Neural progenitor cell (in vitro differentiated cells): ENCODE measurements around the gene C19orf81. TPM values are rescaled to one million over a fixed set of nuclear protein-coding genes. Genes with fewer than 3 reads are reported as not detected.

Experiments used
- DNase-seq: peaks from one replicate; pipeline ENCODE4 v3.0.0-alpha.2; 2016; ENCODE audit warnings: low spot score
- H2AFZ ChIP-seq: fragments of 200-600 bp; sonication (generic); replicated peaks from 2 replicates; pipeline ENCODE4 v1.6.1; 2016; ENCODE audit warnings: antibody characterized with exemption
- H3F3A ChIP-seq: fragments of 200-600 bp; sonication (generic); 2 replicates; pipeline ENCODE4 v1.6.1; 2016; ENCODE audit warnings: antibody characterized with exemption, low read depth
- H3K27ac ChIP-seq: fragments of 200-600 bp; sonication (generic); 2 replicates; pipeline ENCODE4 v1.5.1; 2016; ENCODE audit warnings: mild to moderate bottlenecking
- H3K27me3 ChIP-seq: fragments of 200-600 bp; sonication (generic); 2 replicates; pipeline ENCODE4 v1.6.1; 2016; ENCODE audit warnings: mild to moderate bottlenecking, moderate library complexity
- H3K36me3 ChIP-seq: fragments of 200-600 bp; sonication (generic); 2 replicates; pipeline ENCODE4 v1.5.1; 2016
- H3K4me1 ChIP-seq: fragments of 200-600 bp; sonication (generic); 2 replicates; pipeline ENCODE4 v1.6.1; 2016; ENCODE audit warnings: mixed run types
- H3K4me2 ChIP-seq: fragments of 200-600 bp; sonication (generic); 2 replicates; pipeline ENCODE4 v1.6.1; 2016
- H3K4me3 ChIP-seq: fragments of 200-600 bp; sonication (generic); 2 replicates; pipeline ENCODE4 v1.5.1; 2016
- H3K79me2 ChIP-seq: fragments of 200-600 bp; sonication (generic); 2 replicates; pipeline ENCODE4 v1.6.1; 2016; ENCODE audit warnings: low read depth
- H3K9ac ChIP-seq: fragments of 200-600 bp; sonication (generic); 2 replicates; pipeline ENCODE4 v1.6.1; 2016
- H3K9me3 ChIP-seq: fragments of 200-600 bp; sonication (generic); 2 replicates; pipeline ENCODE4 v1.5.1; 2016; ENCODE audit warnings: low read depth
- H4K20me1 ChIP-seq: fragments of 200-600 bp; sonication (generic); 2 replicates; pipeline ENCODE4 v1.6.1; 2016; ENCODE audit warnings: low read depth
- H3K27ac Mint-ChIP-seq: 3 replicates; pipeline ENCODE4 v1.8.0; 2021; ENCODE audit warnings: mixed read lengths
- H3K27me3 Mint-ChIP-seq: 2 replicates; pipeline ENCODE4 v1.8.0; 2022; ENCODE audit warnings: low read depth, mild to moderate bottlenecking, inconsistent platforms, moderate library complexity, mixed read lengths; ENCODE audit not compliant: insufficient read depth
- H3K36me3 Mint-ChIP-seq: 3 replicates; pipeline ENCODE4 v1.8.0; 2021; ENCODE audit warnings: mixed read lengths
- H3K4me1 Mint-ChIP-seq: 3 replicates; pipeline ENCODE4 v1.8.0; 2021; ENCODE audit warnings: mixed read lengths
- H3K4me3 Mint-ChIP-seq: 3 replicates; pipeline ENCODE4 v1.8.0; 2021; ENCODE audit warnings: mild to moderate bottlenecking, moderate library complexity, mixed read lengths
- H3K9me3 Mint-ChIP-seq: 3 replicates; pipeline ENCODE4 v1.8.0; 2020; ENCODE audit warnings: mixed read lengths
- CTCF ChIP-seq: fragments of 200-600 bp; sonication (generic); IDR thresholded peaks from 2 replicates; pipeline ENCODE4 v1.5.1; 2017; ENCODE audit warnings: antibody characterized with exemption, mild to moderate bottlenecking
- EZH2 ChIP-seq: fragments of 200-600 bp; sonication (generic); IDR thresholded peaks from 2 replicates; pipeline ENCODE4 v1.6.1; 2017; ENCODE audit warnings: antibody characterized with exemption, mild to moderate bottlenecking, moderate library complexity
- EZH2phosphoT487 ChIP-seq: fragments of 200-600 bp; sonication (generic); IDR thresholded peaks from 2 replicates; pipeline ENCODE4 v1.6.1; 2017; ENCODE audit warnings: antibody characterized with exemption
- total RNA-seq: library from RNA; depleted of rRNA; stranded (reverse); fragments of >200 nt; gene quantifications from 2 replicates; pipeline ENCODE4 v1.2.3, GENCODE V29; 2015; ENCODE audit warnings: low replicate concordance

The C19orf81 gene
- total RNA-seq, 1 donor from 2014 or later = 1.3 TPM

GRCh38 chr19:50624949-50625600, 24.2 kb upstream of the C19orf81 start:
- Mint-ChIP-seq H3K27me3 (peaks cover 5% of the 10 kb centered on the region), H3K27ac (peak overlapping the region; percentile 51), H3K9me3 (no peaks in the 10 kb centered on the region), H3K36me3 (no peaks in the 10 kb centered on the region), H3K4me3 (no peak overlapping the region), H3K4me1 (no peaks in the 10 kb centered on the region)
- no peak overlapping the region for H3K4me3 ChIP-seq
- H3K4me2 ChIP-seq = no peak overlapping the region
- no peaks in the 10 kb centered on the region for H3K9me3 ChIP-seq
- no peaks in the 10 kb centered on the region for H3F3A ChIP-seq
- no peak overlapping the region for H2AFZ ChIP-seq
- H3K9ac ChIP-seq = no peak overlapping the region
- no peaks in the 10 kb centered on the region for H3K27me3 ChIP-seq
- no peaks in the 10 kb centered on the region for H3K4me1 ChIP-seq
- H4K20me1 ChIP-seq = no peaks in the 10 kb centered on the region
- H3K36me3 ChIP-seq = no peaks in the 10 kb centered on the region
- TF ChIP-seq EZH2phosphoT487 = no peak
- no peak for TF ChIP-seq EZH2
- no peak for TF ChIP-seq CTCF
- DNase-seq = no peak
- H3K27ac ChIP-seq = no peak overlapping the region
- H3K79me2 ChIP-seq = no peaks in the 10 kb centered on the region

- H3K4me1 Mint-ChIP-seq = peaks cover 3% of the 10 kb centered on the region
These were observed 23.2 kb upstream of the C19orf81 start for GRCh38 chr19:50626011-50626410.

GRCh38 chr19:50626795-50627194, 22.4 kb upstream of the C19orf81 start:
- TF ChIP-seq EZH2phosphoT487 (no peak), EZH2 (no peak), CTCF (no peak)
- Histone ChIP-seq H3K9me3 (no peaks in the 10 kb centered on the region), H3K27me3 (no peaks in the 10 kb centered on the region), H3K4me3 (no peak overlapping the region), H3K27ac (no peak overlapping the region), H3K9ac (no peak overlapping the region), H3K36me3 (no peaks in the 10 kb centered on the region), H3K4me2 (no peak overlapping the region), H3F3A (no peaks in the 10 kb centered on the region), H3K4me1 (no peaks in the 10 kb centered on the region), H4K20me1 (no peaks in the 10 kb centered on the region), H3K79me2 (no peaks in the 10 kb centered on the region), H2AFZ (no peak overlapping the region)
- no peak for DNase-seq
- peaks cover 9% of the 10 kb centered on the region for H3K27me3 Mint-ChIP-seq
- no peaks in the 10 kb centered on the region for H3K36me3 Mint-ChIP-seq
- H3K4me3 Mint-ChIP-seq = no peak overlapping the region
- no peaks in the 10 kb centered on the region for H3K9me3 Mint-ChIP-seq
- peak overlapping the region; percentile 68 for H3K27ac Mint-ChIP-seq
- H3K4me1 Mint-ChIP-seq = peaks cover 3% of the 10 kb centered on the region

More at GRCh38 chr19:50626011-50626410, 23.2 kb upstream of the C19orf81 start:
- H2AFZ ChIP-seq = no peak overlapping the region
- H3K4me3 ChIP-seq = no peak overlapping the region
- TF ChIP-seq EZH2 (no peak), EZH2phosphoT487 (no peak), CTCF (no peak)
- DNase-seq = no peak
- no peak overlapping the region for H3K27ac ChIP-seq
- Mint-ChIP-seq H3K27ac (no peak overlapping the region), H3K4me3 (no peak overlapping the region), H3K27me3 (peaks cover 6% of the 10 kb centered on the region), H3K9me3 (no peaks in the 10 kb centered on the region), H3K36me3 (no peaks in the 10 kb centered on the region)
- H4K20me1 ChIP-seq = no peaks in the 10 kb centered on the region
- H3K9ac ChIP-seq = no peak overlapping the region
- H3F3A ChIP-seq = no peaks in the 10 kb centered on the region
- H3K4me2 ChIP-seq = no peak overlapping the region
- H3K4me1 ChIP-seq = no peaks in the 10 kb centered on the region
- H3K79me2 ChIP-seq = no peaks in the 10 kb centered on the region
- H3K9me3 ChIP-seq = no peaks in the 10 kb centered on the region
- H3K27me3 ChIP-seq = no peaks in the 10 kb centered on the region
- no peaks in the 10 kb centered on the region for H3K36me3 ChIP-seq
